ENCODE data around the gene DLGAP4.

- TF ChIP-seq CTCF (IDR thresholded peaks at IDR 0.05; ENCODE audit: insufficient read depth, low read length, poor library complexity, severe bottlenecking) (no peak), EZH2phosphoT487 (conservative IDR thresholded peaks at IDR 0.05; ENCODE audit: low read length) (no peak)
Measured at GRCh38 chr20:36319356-36320260, 13.5 kb downstream of the DLGAP4 start.
